PFSK-1 (cell line): Measurements from ENCODE around the gene MAP1LC3A.

Source experiments
- POLR2AphosphoS5 ChIP-seq: IDR thresholded peaks from 2 replicates; pipeline ENCODE4 v1.6.1; 2012; ENCODE audit warnings: low read depth, mild to moderate bottlenecking, control low read depth, low read length, moderate library complexity
- SIN3A ChIP-seq: IDR thresholded peaks from 2 replicates; pipeline ENCODE4 v1.6.1; 2012; ENCODE audit warnings: mild to moderate bottlenecking, low read length, moderate library complexity, borderline replicate concordance; ENCODE audit not compliant: insufficient read depth
- TAF1 ChIP-seq: IDR thresholded peaks from 2 replicates; pipeline ENCODE4 v1.6.1; 2012; ENCODE audit warnings: low read length, control low read depth, borderline replicate concordance; ENCODE audit not compliant: insufficient read depth
- TF ChIP-seq, protein P1 (sequence below), 2 experiments: IDR thresholded peaks; 2 replicates each; pipeline versions ENCODE4 v1.6.1 to v1.8.0; 2011 to 2012; ENCODE audit warnings: low read depth in 2 of 2, low read length in 2 of 2, control low read depth in 1 of 2, inconsistent platforms in 1 of 2, mild to moderate bottlenecking in 1 of 2, moderate library complexity in 1 of 2; ENCODE audit not compliant: insufficient read depth in 1 of 2

DNA sequence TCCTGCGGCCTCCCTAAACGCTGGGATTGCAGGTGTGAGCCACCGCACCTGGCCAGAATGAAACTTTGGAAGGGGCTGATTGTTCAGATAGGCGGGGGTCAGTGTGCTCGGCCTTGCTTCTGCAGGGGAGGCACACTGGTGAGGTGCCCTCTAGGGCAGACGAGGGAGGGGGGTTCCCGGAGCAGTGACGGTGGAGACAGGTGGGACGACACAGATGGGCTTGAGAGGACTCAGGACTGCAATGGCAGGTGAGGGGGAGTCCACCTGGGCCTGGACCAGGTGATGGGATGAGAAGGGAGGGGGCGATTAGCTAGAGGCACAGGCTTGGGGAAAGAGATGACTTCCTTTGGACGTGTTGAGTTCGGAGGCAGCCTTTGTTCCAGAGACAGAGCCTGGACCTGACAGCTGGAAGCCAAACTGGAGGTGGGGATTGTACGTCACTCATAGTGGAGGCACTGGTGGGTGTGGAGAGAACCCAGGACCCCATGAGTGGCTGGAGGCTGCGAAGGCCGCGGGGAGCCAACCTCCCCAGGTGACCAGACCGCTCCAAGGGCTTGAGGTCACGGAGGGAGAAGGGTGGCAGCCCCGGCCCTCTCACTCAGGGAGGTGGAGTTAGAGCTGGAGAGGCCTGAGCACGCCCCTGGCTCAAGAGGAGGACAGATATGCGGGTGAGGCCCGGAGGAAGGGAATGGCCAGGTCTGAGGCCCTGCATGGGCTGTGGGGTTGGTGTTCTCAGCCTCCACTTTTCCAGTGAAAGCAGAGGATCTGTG is 10.5 kb upstream of the MAP1LC3A start:
- TF ChIP-seq TAF1 = no peak
- TF ChIP-seq POLR2AphosphoS5 = no peak
- no peak for TF ChIP-seq SIN3A
- TF ChIP-seq, protein P1, sequence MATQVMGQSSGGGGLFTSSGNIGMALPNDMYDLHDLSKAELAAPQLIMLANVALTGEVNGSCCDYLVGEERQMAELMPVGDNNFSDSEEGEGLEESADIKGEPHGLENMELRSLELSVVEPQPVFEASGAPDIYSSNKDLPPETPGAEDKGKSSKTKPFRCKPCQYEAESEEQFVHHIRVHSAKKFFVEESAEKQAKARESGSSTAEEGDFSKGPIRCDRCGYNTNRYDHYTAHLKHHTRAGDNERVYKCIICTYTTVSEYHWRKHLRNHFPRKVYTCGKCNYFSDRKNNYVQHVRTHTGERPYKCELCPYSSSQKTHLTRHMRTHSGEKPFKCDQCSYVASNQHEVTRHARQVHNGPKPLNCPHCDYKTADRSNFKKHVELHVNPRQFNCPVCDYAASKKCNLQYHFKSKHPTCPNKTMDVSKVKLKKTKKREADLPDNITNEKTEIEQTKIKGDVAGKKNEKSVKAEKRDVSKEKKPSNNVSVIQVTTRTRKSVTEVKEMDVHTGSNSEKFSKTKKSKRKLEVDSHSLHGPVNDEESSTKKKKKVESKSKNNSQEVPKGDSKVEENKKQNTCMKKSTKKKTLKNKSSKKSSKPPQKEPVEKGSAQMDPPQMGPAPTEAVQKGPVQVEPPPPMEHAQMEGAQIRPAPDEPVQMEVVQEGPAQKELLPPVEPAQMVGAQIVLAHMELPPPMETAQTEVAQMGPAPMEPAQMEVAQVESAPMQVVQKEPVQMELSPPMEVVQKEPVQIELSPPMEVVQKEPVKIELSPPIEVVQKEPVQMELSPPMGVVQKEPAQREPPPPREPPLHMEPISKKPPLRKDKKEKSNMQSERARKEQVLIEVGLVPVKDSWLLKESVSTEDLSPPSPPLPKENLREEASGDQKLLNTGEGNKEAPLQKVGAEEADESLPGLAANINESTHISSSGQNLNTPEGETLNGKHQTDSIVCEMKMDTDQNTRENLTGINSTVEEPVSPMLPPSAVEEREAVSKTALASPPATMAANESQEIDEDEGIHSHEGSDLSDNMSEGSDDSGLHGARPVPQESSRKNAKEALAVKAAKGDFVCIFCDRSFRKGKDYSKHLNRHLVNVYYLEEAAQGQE (IDR thresholded peaks at IDR 0.05; ENCODE audit: insufficient read depth in 1 of 2, low read depth in 2 of 2, low read length in 2 of 2) = no peak
